ENCODE results near the gene MCM9.
"Not testable (repeated sequence)": the region's sequence is repeated elsewhere in the genome, so short reads cannot be mapped to it uniquely, and the experiment has no call there.

The MCM9 gene

GRCh38 chr6:118826096-118826495 is 108.9 kb downstream of the MCM9 start:
- Mint-ChIP-seq H3K27me3 (no peaks in the 10 kb centered on the region), H3K27ac (ENCODE audit: low read depth) (no peak overlapping the region), H3K4me1 (no peaks in the 10 kb centered on the region), H3K9me3 (no peaks in the 10 kb centered on the region), H3K36me3 (ENCODE audit: insufficient read depth) (peaks cover 9% of the 10 kb centered on the region), H3K4me3 (no peak overlapping the region)
- no peak for DNase-seq (ENCODE audit: low spot score in 2 of 2)
- ATAC-seq (replicated peaks; ENCODE audit: extremely low read depth, poor library complexity, severe bottlenecking): no peak

GRCh38 chr6:118825661-118826060 is 109.3 kb downstream of the MCM9 start:
- Mint-ChIP-seq H3K4me3 (no peak overlapping the region), H3K27ac (ENCODE audit: low read depth) (no peak overlapping the region), H3K27me3 (no peaks in the 10 kb centered on the region), H3K9me3 (no peaks in the 10 kb centered on the region), H3K36me3 (ENCODE audit: insufficient read depth) (peaks cover 11% of the 10 kb centered on the region), H3K4me1 (no peaks in the 10 kb centered on the region)
- ATAC-seq (replicated peaks; ENCODE audit: extremely low read depth, poor library complexity, severe bottlenecking): no peak
- DNase-seq (ENCODE audit: low spot score in 2 of 2): no peak

GRCh38 chr6:118815495-118815894 is 119.5 kb downstream of the MCM9 start:
- DNase-seq (ENCODE audit: low spot score in 2 of 2) (no peak), ATAC-seq (replicated peaks; ENCODE audit: extremely low read depth, poor library complexity, severe bottlenecking) (no peak)
- peaks cover 7% of the 10 kb centered on the region for H3K9me3 Mint-ChIP-seq
- no peaks in the 10 kb centered on the region for H3K27me3 Mint-ChIP-seq
- H3K4me1 Mint-ChIP-seq: peaks cover 38% of the 10 kb centered on the region
- H3K36me3 Mint-ChIP-seq (ENCODE audit: insufficient read depth): peaks cover 10% of the 10 kb centered on the region
- no peak overlapping the region for H3K4me3 Mint-ChIP-seq
- peak overlapping the region; percentile 91 for H3K27ac Mint-ChIP-seq (ENCODE audit: low read depth)

GRCh38 chr6:118813775-118814174 is 121.2 kb downstream of the MCM9 start:
- Mint-ChIP-seq H3K9me3 (no peaks in the 10 kb centered on the region), H3K36me3 (ENCODE audit: insufficient read depth) (peaks cover 12% of the 10 kb centered on the region), H3K27me3 (no peaks in the 10 kb centered on the region), H3K4me1 (peaks cover 45% of the 10 kb centered on the region), H3K27ac (ENCODE audit: low read depth) (peak overlapping the region; percentile 82), H3K4me3 (no peak overlapping the region)
- ATAC-seq (replicated peaks; ENCODE audit: extremely low read depth, poor library complexity, severe bottlenecking) (no peak), DNase-seq (ENCODE audit: low spot score in 2 of 2) (no peak)

GRCh38 chr6:118812970-118813369 is 122.0 kb downstream of the MCM9 start:
- no peaks in the 10 kb centered on the region for H3K27me3 Mint-ChIP-seq
- H3K9me3 Mint-ChIP-seq: no peaks in the 10 kb centered on the region
- peaks cover 53% of the 10 kb centered on the region for H3K4me1 Mint-ChIP-seq
- peaks cover 11% of the 10 kb centered on the region for H3K36me3 Mint-ChIP-seq (ENCODE audit: insufficient read depth)
- ATAC-seq (replicated peaks; ENCODE audit: extremely low read depth, poor library complexity, severe bottlenecking): no peak
- DNase-seq (ENCODE audit: low spot score in 2 of 2): no peak
- peak overlapping the region; percentile 26 for H3K27ac Mint-ChIP-seq (ENCODE audit: low read depth)
- H3K4me3 Mint-ChIP-seq: no peak overlapping the region

- DNase-seq (ENCODE audit: low spot score in 2 of 2): peak; percentile 38 to 70
- peaks cover 53% of the 10 kb centered on the region for H3K4me1 Mint-ChIP-seq
Observed at GRCh38 chr6:118810420-118811027, 124.4 kb downstream of the MCM9 start.

DNA sequence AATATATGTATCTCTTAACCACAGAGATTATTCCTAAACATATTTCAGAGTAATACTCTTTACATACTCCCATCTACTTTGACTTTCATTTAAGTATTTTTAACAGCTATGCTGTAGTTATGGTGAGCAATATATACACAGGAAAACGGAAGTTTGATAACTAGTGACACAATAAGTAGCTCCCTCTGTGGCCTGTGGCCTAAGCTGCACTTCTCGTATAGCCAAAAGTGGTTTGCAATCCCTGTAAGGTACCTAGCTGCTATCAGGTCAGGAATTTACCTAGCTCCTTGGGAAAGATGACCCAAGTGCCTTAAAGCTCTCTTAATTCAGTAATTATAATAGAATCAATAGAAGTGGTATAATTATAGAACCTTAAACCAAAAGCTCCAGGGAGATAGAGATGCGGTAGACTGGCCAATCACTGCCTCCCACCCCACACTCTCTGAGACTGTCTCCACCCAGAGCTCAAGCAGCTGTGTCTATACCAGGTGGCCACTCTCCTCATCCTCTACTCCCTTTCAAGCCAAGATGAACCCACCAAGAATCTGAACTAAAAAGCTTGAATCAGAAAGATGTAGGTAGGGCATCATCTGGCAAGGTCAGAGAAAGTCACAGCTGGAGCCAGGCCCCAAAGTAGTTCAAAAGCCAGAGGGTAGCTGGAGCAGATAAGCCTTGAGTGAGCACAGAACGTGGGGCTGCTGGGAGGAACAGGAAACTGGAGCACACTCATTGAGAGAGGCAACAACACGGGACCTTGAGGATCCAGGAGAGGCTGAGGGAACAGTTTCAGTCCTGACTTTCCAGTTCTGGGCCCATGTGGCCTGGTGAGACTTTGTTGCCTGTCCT is 125.9 kb downstream of the MCM9 start:
- DNase-seq (ENCODE audit: low spot score in 2 of 2) (peak in 1 of 2 donors; percentile 17), ATAC-seq (replicated peaks; ENCODE audit: extremely low read depth, poor library complexity, severe bottlenecking) (peak; percentile 70)
- Mint-ChIP-seq H3K4me1 (peaks cover 43% of the 10 kb centered on the region), H3K4me3 (no peak overlapping the region), H3K27me3 (no peaks in the 10 kb centered on the region), H3K9me3 (no peaks in the 10 kb centered on the region), H3K27ac (ENCODE audit: low read depth) (peak overlapping the region; percentile 99), H3K36me3 (ENCODE audit: insufficient read depth) (peaks cover 6% of the 10 kb centered on the region)

More at GRCh38 chr6:118810420-118811027, 124.4 kb downstream of the MCM9 start:
- Mint-ChIP-seq H3K4me3 (peak overlapping the region; percentile 50), H3K9me3 (no peaks in the 10 kb centered on the region), H3K36me3 (ENCODE audit: insufficient read depth) (peaks cover 6% of the 10 kb centered on the region), H3K27ac (ENCODE audit: low read depth) (peak overlapping the region; percentile 99), H3K27me3 (no peaks in the 10 kb centered on the region)
- peak; percentile 99 for ATAC-seq (replicated peaks; ENCODE audit: extremely low read depth, poor library complexity, severe bottlenecking)

DNA sequence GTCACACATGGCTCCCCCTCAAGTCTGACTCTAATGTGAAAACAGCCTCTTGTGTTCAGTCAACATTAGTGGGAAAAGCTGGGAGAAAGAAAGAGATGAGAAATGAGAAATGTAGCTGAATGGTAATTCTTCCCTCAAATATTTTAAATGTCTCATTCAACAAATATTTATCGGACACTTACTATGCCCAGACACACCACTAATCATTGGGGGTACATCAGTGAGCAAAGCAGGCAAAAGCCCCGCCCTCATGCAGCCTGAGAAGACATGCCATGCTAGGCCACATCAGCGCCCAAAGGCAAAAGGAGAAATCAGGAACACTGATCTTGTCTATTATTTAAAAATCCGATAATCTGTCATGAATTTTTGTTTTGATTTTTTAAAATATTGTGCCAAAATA is 130.9 kb downstream of the MCM9 start:
- Mint-ChIP-seq H3K36me3 (ENCODE audit: insufficient read depth) (no peaks in the 10 kb centered on the region), H3K27me3 (no peaks in the 10 kb centered on the region), H3K9me3 (no peaks in the 10 kb centered on the region), H3K27ac (ENCODE audit: low read depth) (peak overlapping the region; percentile 39), H3K4me1 (peaks cover 34% of the 10 kb centered on the region), H3K4me3 (no peak overlapping the region)
- ATAC-seq (replicated peaks; ENCODE audit: extremely low read depth, poor library complexity, severe bottlenecking) (no peak), DNase-seq (ENCODE audit: low spot score in 2 of 2) (no peak)

DNA sequence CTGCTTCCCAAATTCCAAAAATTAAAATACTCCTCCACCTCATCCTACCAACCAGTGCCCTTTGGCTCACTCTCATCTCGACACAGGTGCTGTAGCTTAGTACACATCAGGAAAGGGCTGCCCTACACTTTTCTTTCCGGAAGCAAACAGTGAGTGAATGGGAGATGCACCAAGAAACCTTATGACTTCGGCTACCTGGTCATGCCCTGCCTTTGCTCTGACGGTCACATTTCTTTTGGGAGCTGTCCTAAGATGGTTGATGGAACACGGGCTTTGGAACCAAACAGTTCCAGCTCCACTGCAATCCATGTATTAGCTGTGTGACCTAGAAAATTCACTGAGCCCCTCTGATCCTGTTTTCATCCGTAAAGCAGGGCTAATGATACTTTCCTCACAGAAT is 133.7 kb downstream of the MCM9 start:
- DNase-seq (ENCODE audit: low spot score in 2 of 2) (no peak), ATAC-seq (replicated peaks; ENCODE audit: extremely low read depth, poor library complexity, severe bottlenecking) (no peak)
- Mint-ChIP-seq H3K27me3 (no peaks in the 10 kb centered on the region), H3K9me3 (no peaks in the 10 kb centered on the region), H3K27ac (ENCODE audit: low read depth) (no peak overlapping the region), H3K4me1 (peaks cover 28% of the 10 kb centered on the region), H3K36me3 (ENCODE audit: insufficient read depth) (no peaks in the 10 kb centered on the region), H3K4me3 (no peak overlapping the region)

DNA sequence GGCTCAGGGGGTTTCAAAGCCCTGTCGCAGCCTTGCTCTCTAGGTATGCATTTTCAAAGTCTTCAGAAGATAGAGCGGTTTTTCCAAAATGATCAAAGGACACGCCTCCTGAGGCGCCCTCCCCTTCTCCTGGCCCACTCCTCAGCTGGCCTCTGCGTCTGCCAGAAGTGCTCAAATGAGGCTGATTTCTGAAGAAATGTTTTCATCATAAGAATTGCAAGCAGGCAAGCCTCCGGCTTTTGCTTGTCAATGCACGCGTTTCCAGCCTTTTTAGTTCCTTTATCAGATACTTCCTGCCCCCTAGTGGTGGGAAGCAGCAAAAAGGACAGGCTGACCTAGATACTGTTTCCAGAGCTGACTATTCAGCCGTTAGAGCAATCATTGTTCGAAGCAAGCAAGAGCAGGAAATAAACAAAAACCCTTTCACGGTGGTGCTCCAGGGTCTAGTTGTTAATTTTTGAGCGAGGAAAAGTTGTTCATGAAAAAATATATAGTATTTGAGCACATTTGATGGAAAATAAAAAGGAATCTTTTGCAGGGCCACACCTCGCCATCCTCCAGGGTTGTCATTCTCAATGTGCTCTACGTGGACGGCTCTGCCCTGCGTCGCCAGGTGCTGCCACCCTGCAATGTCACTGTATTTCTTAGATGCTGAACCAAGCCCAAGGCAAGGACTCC is 134.4 kb downstream of the MCM9 start:
- H3K9me3 Mint-ChIP-seq: no peaks in the 10 kb centered on the region
- H3K4me1 Mint-ChIP-seq: peaks cover 35% of the 10 kb centered on the region
- H3K36me3 Mint-ChIP-seq (ENCODE audit: insufficient read depth): peaks cover 3% of the 10 kb centered on the region
- DNase-seq (ENCODE audit: low spot score in 2 of 2) (peak; percentile 65 to 80), ATAC-seq (replicated peaks; ENCODE audit: extremely low read depth, poor library complexity, severe bottlenecking) (peak; percentile 82)
- H3K27ac Mint-ChIP-seq (ENCODE audit: low read depth): peak overlapping the region; percentile 89
- peak overlapping the region; percentile 49 for H3K4me3 Mint-ChIP-seq
- H3K27me3 Mint-ChIP-seq: no peaks in the 10 kb centered on the region

- ATAC-seq (replicated peaks; ENCODE audit: extremely low read depth, poor library complexity, severe bottlenecking): no peak
- Mint-ChIP-seq H3K27me3 (no peaks in the 10 kb centered on the region), H3K36me3 (ENCODE audit: insufficient read depth) (peaks cover 3% of the 10 kb centered on the region), H3K4me1 (peaks cover 38% of the 10 kb centered on the region), H3K27ac (ENCODE audit: low read depth) (peak overlapping the region; percentile 89), H3K4me3 (no peak overlapping the region), H3K9me3 (no peaks in the 10 kb centered on the region)
- no peak for DNase-seq (ENCODE audit: low spot score in 2 of 2)
Observed at GRCh38 chr6:118799826-118800225, 135.1 kb downstream of the MCM9 start.

GRCh38 chr6:118796548-118796947 is 138.4 kb downstream of the MCM9 start:
- peak; percentile 80 for ATAC-seq (replicated peaks; ENCODE audit: extremely low read depth, poor library complexity, severe bottlenecking)
- H3K4me1 Mint-ChIP-seq: peaks cover 47% of the 10 kb centered on the region
- H3K4me3 Mint-ChIP-seq: peak overlapping the region; percentile 73
- not testable (repeated sequence) for H3K9me3 Mint-ChIP-seq; H3K27me3 Mint-ChIP-seq; H3K36me3 Mint-ChIP-seq (ENCODE audit: insufficient read depth)
- peak overlapping the region; percentile 98 for H3K27ac Mint-ChIP-seq (ENCODE audit: low read depth)
- DNase-seq (ENCODE audit: low spot score in 2 of 2): peak; percentile 75 to 91
